DMS 273 (cell line): ENCODE data around the gene FMN2.
A peak's percentile ranks its signal among the peaks of the same experiment; 100 is the strongest.
"Not testable (repeated sequence)": the region's sequence is repeated elsewhere in the genome, so short reads cannot be mapped to it uniquely, and the experiment has no call there.

Experiments
- DNase-seq: peaks from one replicate; lab custom pipeline; 2025; ENCODE audit not compliant: unreplicated experiment; lab: John Stamatoyannopoulos, UW

Gene FMN2

DNA sequence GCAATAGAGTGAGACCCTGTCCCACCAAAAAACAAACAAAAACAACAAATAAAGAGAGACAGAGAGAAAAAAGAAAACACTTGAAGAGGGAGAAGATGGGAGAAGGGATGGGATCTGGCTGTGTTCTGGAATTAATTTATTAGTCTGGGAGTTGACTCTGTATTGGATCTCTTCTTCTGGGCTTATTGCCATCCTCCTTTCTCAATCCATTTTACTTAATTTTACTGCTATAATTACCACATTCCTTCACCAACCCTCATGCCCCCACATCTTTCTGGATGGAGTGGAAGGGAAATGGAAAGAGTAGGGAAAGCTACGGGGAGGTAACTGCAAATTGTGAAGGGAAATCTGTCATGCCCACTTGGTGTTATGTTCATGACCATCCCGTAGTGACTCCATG lies 42.9 kb downstream of the FMN2 start:
- DNase-seq: no peak

DNA sequence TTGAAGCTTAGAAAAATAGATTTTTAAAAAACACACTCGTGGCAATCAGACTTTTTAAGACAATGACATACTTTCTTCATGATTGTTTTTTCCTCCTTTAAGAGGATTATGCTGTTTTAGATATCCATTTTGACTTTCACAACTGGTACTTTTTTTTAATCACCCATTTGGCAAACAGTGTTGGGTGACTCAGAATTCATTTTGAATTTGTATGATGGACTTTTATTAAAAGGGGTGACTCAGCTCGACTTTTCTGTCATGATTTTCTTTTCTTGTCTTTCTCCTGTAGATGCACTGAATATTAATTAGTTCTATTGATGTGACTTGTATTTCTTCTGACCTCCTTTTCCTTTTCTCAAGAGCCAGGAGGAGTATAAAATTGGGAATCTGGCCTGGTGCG lies 44.7 kb downstream of the FMN2 start:
- DNase-seq: no peak

DNA sequence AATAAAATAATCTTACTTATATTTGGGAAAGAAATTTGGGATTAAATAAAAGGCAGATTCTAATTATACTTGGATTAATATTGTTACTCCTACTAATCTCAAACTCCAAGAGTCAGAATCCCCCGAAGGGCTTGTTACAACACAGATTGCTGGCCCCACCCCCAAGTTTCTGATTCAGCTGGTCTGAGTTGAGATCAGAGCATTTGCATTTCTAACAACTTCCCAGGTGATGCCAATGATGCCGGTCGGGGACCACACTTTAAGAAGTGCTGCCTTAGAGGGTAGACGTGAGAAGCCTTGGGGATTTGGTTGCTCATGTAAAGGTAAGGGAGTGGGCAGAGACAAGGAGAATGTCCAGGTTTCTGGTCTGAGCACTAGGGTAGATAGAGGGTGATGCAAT lies 47.2 kb downstream of the FMN2 start:
- DNase-seq: no peak

DNA sequence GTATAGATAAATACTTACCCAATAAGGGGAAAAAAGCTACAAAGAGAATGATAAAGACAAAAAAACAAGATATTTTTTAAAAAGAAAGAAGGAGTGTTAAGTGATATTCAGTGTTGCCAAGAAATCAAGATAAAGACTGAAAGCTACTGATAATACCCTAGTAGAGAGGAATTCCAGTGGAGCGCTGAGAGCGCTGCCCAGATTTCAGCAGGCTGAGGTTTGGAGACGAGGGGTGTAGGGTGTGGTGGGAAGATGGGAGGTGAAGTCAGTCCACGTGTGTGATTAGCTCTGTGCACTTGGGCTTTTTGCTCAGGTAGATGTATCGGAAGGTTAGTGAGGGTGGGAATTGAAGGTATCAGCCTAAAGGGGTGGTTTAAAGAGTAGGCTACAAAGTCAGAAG lies 47.8 kb downstream of the FMN2 start:
- no peak for DNase-seq

DNA sequence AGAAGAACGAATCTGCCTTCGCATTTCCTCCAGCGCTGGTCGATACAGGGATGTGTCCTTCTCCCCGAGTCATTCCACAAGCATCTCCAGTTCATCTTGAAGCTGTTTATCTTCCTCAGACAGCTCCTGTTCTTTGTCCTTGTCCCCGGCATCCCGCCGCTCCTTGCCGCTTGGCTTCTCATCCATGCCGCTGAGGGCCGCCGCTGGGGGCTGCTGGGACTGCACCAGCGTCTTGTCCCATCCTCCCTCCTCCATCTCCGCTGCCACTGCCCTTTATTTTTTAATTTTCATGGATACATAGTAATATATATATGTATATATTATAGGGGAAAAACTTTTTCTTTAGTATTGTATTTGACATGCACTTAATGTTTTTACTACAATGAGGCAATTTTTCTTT lies 53.4 kb downstream of the FMN2 start:
- DNase-seq: no peak

DNA sequence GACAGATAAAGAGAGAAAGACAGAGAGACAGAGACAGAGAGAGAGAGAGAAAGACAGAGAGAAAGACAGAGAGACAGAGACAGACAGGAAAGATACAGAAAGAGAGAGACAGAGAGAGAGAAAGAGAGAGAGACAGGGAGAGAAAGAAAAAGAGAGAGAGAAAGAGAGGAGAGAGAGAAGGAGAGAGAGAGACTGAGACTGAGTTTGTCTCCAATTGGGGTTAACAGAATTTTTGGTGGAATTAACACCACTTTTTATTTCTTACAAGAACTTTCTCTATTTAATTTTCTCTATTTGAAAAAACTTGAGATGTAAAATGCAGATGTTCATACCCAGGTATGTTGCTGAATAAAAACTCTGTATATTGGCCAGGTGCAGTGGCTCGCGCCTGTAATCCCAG lies 56.6 kb downstream of the FMN2 start:
- no peak for DNase-seq

DNA sequence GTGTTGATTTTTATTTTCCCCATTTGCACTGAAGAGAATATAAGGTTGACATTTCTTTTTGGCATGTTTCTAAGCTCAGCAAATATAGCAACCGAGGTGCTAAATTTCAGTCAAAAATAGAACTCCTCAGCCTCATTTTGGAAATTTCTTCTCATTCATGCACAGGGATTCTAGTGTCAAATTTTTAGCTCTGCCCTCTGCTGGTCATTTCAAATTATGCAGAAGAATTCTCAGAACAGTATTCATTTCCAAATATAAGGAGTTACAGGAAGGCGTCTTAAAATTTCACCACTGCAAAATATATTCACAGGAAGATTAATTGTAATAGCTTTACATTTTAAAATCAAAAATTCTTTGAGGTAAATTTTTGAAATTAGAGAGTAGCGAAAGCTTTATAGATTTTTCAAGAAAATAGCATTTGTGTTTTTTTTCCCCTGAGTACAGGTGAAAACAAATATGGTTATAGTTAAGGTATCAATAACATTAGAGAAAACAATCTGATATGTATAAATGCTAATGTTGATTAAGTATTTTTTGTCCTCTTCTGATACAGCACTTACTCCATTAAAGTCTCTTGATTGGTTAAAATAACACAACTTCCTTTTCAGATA lies 57.9 kb downstream of the FMN2 start:
- DNase-seq: peak; percentile 62

DNA sequence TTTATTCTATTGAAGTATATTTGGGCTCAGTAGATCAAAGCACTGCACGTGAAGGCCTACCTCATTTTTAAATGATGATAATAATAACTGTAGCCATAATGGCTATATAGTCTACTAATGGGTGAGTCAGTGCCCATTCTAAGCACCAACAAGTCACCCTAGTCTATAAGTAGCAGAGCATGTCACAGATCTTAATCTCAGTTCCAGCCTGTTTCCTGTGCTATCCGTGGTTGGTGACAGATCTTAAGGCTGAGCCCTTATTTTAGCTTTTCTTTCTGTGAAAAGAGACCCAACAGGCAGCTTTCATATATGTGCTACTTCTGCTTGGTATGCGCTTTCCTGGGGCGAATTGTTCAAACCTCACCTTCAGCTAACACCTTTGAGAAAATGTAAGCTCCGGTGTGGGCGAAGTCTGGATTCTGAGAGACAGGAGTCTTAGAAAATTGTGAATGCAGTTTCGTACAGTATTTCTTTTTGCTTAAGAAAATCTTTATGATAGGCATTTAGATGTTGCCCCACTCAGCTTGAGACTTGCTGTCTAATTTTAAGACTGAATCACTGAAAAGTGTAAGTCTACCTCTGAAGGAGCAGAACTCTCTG lies 59.6 kb downstream of the FMN2 start:
- no peak for DNase-seq

DNA sequence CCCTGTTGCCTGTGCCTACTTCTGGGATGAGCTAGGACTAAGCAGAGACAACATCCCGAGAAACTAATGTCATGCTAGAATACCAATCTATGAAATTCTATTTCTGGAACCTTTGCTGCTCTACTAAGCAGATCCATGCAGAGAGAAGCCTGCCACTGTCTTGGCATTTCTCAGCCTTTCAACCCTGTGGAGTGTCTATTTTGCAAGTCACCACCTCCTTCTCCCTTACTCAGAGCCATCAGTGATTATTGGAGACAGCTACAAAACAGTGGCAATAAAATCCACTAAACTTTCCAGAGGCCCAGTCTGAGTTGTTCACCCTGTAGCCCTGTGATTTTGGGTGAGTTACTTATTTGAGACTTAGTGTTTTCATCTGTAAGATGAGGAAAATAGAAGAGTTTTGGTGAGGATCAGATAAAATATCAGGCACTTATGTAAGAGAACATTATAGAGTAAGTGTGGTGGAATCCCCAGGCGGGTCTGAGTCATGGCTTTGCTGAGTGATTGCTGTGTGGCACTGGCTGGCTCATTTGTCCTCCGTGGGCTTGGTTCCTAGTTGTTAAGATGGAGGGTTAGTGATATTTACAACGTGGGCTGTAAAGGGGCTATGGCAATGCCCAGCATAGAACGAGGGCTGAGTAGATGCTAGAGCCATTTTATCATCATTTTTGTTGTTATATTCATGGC lies 61.1 kb downstream of the FMN2 start:
- no peak for DNase-seq

DNA sequence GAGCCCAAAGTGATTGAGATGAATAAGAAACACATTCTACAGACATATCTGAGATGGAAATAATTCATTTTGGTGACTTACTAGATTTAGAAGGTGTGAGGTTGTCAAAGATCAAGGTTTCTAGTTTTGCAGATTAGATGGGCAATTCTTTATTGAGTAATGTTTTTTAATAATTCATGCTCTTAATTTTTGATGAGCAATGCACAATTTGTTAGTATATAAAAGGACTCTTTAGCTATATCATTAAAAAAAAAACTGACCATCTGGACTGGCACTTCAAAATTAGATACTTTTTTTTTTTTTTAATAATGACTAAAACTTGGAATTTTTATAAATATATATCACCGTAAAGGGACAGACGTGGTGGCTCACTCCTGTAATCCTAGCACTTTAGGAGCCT lies 63.9 kb downstream of the FMN2 start:
- no peak for DNase-seq

DNA sequence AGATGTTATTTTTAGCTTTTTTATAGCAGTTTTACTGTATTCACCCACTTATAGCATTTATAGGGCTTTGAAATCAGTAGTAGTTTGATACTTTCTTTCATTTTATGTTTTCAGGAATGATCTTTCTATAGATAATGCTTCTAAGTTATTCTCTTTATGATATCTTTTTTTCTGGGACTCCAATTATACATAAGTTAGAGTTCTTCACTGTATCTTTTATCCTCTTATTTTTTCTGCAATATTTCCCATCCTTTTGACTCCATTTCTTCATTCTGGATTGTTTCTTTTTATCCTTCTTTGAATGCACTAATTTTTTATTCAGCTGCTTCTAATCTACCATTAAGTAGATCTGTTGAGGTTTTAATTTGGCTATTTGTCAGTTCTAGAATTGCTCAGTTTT lies 73.1 kb downstream of the FMN2 start:
- DNase-seq: no peak

DNA sequence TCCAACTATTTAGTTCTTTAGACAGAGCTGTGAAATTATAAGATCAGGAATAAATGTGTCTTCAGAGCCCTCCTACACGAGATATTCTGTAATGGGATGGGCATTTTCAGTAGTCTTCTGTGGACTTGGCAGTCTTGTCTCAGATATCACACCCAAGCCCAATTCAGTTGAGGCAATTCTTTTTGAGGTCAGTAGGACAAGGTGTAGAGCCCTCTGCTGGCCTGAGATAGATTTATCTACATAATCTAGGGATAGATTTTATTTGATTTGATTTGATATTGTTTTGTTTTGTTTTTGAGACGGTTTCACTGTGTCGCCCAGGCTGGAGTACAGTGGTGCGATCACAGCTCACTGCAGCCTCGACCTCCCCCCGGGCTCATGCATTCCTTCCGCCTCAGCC lies 77.5 kb downstream of the FMN2 start:
- peak; percentile 12 for DNase-seq

DNA sequence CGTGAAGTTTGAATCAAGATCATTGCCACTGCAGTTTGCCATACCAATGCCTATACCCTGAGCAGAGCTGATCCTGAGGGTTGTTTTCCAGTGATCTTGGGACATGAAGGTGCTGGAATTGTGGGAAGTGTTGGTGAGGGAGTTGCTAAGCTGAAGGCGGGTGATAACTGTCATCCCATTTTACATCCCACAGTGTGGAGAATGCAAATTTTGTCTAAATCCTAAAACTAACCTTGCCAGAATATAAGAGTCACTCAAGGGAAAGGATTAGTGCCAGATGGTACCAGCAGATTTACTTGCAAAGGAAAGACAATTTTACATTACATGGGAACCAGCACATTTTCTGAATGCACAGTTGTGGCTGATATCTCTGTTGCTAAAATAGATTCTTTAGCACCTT lies 78.6 kb downstream of the FMN2 start:
- no peak for DNase-seq

DNA sequence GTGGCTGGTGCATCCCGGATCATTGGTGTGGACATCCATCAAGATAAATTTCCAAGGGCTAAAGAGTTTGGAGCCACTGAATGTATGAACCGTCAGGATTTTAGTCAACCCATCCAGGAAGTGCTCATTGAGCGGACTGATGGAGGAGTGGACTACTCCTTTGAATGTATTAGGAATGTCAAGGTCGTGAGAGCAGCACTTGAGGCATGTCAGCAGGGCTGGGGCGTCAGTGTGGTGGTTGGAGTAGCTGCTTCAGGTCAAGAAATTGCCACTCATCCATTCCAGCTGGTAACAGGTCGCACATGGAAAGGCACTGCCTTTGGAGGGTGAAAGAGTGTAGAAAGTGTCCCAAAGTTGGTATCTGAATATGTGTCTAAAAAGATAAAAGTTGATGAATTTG lies 79.1 kb downstream of the FMN2 start:
- DNase-seq: no peak

DNA sequence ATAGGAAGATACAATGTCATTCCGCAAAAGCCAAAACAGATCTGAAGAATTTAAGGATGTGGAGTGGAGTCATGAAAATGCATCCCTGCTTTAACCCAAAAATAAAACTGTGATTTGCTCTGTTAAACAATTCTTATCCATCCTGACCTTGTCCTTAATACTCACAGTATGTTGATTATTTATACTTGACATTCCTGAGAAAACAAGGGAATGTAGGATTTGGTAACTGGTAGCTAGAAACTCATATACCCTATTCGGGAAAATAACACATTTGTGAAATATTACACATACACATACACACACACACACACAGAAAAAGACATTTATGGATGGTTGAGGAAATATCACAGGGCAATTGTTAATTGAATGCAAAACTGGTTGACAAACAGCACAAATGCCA lies 80.2 kb downstream of the FMN2 start:
- no peak for DNase-seq

DNA sequence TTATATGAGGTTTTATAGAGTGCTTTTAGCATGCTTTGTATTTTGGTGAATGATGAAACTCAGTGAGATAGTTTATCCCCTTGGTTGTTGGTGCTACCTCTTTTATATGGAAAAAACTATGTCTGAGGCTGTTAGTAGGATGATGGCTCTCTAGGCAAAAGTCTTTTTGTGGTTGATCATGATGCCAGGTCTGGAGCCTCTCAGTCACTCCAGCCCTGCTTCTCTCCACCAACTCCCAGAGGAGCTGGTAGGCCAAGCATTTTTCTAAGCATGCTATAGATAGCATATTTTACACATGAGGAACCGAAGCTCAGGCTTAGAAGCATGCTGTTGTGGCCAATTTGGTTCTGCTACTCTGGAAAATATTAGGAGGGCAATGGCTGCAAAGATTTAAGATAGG lies 82.2 kb downstream of the FMN2 start:
- DNase-seq: no peak

DNA sequence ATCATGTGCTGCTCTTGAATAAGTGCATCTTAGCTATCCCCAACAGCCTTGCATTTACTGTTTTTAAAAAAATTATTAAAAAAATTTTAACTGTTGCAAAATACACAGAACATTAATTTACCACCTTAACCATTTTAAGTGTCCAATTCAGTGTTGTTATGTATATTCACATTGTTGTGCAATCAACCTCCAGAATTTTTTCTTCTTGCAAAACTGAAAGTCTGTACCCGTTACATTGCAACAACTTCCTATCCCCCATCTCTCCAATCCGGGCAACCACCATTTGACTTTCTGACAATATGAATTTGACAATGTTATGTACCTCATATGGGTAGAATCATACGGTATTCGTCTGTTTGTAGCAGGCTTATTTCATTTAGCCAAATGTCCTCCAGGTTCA lies 83.1 kb downstream of the FMN2 start:
- DNase-seq: no peak

DNA sequence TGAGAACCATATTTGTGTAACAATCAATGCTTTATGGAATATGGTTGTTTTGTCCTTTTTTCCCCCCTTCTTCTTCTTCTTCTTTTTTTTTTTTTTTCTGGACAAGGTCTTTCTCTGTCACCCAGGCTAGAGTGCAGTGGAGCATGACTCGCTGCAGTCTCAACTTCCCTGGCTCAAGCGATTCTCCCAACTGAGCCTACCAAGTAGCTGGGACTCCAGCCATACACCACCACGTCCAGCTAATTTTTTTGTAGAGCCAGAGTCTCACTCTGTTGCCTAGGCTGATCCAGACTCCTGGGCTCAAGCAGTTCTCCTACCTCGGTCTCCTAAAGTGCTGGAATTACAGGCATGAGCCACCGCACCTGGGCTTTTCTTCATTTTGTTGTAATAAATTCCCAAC lies 86.7 kb downstream of the FMN2 start:
- no peak for DNase-seq

DNA sequence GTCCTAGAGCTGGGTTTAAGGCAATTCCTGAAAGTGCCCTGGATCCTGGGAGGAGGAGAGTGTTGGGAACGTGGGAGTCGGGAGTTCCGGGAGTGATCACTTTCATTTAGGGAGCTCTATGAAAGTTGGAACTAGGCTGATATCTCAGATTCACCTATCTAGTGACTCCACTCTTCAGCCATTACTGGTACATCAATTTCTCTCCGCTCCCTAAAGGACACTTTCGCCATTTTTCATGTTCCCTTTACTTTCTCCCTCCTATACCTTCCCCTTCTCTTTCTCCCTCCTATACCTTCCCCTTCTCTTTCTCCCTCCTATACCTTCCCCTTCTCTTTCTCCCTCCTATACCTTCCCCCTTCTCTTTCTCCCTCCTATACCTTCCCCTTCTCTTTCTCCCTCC lies 93.0 kb downstream of the FMN2 start:
- not testable (repeated sequence) for DNase-seq

DNA sequence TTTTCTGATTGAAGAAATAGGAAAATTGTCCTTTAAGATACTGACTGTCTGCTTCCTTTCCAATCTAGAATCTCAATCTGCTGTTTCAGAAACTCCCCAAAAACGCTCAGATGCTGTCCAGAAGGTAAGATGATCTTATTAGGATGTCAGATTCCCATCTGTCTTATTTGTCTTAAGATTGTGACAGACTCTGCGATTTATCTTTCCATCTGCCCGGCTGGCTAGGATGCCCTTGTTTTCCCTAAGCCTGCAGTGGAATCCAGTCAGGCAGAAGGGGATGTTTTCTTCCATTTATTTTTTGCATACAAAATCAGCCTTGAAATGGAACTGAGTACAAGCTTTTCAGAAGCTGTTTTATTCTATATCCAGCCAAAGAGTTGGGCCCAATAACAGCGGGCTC lies 96.5 kb downstream of the FMN2 start:
- no peak for DNase-seq

DNA sequence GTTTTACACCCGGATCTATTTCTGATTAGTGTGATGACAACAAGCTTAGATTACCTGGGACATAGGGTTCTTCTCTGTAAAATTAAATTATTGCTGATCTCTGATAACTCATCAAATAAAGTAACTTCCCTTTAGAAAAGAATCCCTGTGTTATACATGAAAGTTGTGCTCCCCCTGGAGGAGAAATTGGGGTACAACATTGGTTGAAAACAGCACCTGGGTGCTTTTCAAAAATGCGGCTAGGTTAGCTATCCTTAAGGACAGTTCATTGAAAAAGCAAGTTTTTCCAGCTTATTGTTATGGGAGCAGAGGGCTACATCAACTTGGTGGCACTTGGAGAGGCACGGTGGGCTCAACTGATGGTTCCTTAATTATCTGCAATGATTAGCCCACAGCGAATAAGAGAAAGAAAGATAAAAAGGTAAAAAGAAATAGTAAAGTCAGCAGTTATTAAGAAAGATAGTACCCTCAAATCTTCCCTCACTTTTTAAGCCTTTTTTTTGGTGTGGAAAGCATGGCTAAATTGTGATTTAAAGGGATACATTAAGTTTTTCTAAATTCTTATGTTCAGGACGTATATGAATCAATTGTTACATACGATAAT lies 97.8 kb downstream of the FMN2 start:
- DNase-seq: peak; percentile 69

DNA sequence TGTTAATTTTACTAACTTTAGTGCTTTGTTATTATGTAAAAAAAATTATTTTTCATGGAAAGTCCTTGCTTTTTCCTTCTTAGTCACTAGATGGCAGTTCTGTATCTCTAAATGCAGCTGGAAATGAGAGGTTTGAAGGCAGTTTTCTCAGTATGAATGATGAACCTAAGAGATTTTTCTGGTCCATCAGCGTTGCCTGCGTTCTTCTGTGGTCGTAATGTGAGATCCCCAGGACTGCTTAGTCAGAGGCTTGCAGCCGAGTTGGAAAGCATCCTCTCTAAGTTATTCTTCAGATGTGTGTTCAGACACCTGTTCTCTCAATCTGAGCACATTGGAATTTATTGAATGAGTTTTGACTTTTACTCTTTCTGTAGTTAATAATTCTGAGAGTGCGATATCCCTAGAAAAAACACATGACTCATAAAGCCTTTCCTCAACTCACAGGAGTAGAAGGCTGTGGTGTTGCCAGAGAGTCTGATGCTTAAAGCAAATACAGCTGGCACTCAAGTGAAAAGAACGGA lies 99.3 kb downstream of the FMN2 start:
- DNase-seq: peak; percentile 13
